Iris pigment epithelial cell (primary cell): ENCODE results near the gene OLFM1.
A peak's percentile ranks its signal among the peaks of the same experiment; 100 is the strongest.

Source experiments
- DNase-seq: peaks from one replicate; pipeline ENCODE4 v3.0.0-alpha.2; 2011; ENCODE audit warnings: low read depth

The OLFM1 gene

GRCh38 chr9:135076876-135077430 is 10.5 kb upstream of the OLFM1 start:
- no peak for DNase-seq

DNA sequence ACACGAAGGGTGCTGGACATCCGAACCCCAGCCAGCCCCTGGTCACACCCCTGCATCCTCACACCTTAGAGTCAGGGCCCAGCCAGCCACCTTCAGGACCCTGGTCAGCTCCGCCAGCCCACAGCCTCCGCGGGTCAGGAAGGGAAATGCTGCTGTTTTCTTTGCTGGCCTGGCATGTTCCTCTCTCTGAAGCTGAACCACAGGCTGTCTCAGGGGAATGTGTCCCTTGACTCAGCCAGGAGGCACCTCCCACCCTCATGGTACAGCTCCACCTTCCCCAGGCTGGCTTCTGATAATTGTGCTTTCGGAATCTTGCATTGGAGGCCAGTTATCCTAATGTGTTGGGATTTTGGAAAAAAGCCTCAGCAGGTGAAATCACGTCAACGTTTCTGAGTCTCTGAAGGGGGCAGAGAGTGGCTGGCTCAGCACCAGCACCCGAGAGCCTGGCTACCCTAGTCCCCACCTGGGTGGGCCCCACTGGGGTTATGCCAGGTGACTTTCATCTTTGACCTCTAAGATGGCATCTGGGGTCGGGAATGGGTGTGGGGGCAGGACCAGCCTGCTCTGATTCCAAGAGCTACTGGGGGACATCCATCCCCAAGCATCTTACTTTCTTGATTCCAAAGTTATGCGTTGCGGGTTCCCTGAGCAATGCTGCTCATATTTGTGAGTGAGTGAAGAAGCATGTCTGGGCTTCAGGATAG is 9.8 kb upstream of the OLFM1 start:
- DNase-seq = peak; percentile 14

DNA sequence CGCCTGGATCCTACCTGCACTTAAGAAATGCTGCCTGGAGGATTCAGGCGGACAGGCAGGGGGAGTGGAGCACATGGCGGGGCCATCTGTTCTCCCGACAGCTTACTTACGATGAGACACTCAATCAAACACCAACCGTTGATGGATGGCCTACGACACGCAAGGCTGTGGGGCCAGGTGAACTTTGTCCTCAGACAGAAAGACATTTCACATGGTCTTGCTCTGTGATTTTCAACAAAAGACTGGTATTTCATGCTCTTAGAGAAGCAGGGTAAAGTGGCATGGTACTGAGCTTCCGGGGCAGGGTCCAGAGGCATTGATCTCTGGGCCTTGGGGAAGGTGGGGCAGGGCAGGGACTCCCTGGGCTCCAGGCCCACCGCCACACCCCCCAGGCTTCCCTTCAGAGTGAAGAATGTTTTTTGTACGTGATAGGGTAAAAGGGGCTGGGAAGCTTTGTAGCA is 9.1 kb upstream of the OLFM1 start:
- no peak for DNase-seq

GRCh38 chr9:135079018-135079417 is 8.4 kb upstream of the OLFM1 start:
- DNase-seq = no peak

GRCh38 chr9:135079676-135080075 is 7.8 kb upstream of the OLFM1 start:
- no peak for DNase-seq

DNA sequence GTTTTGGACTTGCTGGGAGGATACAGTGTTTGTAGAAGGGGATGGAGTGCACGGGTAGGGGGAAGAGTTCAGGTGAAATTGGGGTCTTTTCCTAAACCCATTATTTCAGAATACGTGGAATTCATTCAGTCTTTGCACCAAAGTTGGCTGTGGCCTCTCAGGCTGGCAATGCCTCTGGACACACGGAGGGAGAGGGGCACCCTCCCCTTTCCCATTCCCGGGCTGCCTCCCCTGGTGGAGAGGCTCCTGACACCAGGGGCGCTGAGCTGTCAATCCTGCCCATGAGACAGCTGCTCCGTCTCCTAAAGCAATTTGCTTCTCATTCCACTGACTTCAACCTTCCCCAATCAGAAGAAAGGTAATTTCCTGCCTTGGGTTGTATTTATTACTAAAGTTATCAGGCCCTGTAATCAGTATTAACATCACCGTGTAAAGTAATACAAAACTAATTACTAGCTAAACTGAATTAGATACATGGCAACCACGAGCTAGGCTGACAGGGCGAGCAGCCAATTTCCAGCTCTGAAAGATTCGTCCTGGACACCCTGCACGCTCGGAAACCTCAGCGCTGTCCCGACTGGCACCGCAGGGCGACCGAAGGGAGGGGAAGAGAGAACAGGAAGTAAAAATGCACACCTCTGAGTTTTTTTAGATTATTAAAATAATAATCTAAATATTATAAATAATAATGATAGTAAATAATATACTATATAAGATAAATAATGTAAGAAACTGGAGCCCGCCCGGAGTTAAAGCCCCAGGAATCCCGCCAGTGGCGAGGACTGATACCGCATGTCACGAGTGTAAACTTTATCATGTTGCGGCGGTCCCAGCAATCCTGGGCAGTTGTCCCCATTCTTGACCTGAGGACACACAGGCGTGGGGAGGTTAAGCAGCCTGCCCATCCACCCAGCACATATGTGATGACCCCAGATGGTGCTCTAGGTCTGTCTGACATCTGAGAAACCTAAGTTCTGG is 6.9 kb upstream of the OLFM1 start:
- DNase-seq = no peak

GRCh38 chr9:135081264-135081660 is 6.2 kb upstream of the OLFM1 start:
- DNase-seq = no peak

DNA sequence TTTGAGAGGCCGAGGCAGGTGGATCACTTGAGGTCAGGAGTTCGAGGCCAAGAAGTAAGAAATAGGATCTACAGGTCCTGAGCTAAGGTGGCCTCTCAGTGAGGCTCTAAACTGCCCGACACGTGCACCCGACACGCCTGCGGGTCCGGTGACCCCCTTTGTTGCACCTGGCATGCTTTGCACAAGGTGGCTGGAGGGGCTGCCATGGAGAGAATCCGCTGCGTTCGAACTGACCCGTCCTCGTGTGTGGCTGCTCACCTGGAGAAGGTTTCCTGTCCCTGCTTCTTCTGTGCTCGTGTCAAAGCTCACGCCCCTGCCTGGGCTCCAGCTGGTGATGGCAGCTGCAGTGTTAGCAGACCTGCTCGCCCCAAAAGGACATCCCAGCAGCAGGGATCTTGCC is 5.7 kb upstream of the OLFM1 start:
- no peak for DNase-seq

DNA sequence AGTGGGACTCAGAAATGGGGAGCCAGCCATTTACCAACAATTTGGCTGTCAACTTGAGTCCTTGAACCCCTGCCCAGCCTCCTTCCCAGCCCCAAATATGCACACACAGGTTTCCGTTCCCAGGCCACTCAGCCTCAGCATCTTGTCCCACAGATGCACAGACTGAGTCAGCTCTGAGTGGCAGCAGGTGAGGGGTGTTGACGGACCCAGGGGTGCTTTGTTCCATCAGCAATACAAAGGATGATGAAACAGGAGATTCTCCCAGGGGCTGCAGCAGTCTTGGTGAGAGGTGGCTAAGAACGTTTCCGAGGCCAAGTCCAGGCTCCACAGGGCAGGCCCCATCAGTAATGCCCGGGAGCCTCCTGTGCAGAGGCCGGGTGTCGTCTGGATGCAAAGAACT is 4.9 kb upstream of the OLFM1 start:
- DNase-seq = no peak

GRCh38 chr9:135083241-135083810 is 4.1 kb upstream of the OLFM1 start:
- DNase-seq = no peak

DNA sequence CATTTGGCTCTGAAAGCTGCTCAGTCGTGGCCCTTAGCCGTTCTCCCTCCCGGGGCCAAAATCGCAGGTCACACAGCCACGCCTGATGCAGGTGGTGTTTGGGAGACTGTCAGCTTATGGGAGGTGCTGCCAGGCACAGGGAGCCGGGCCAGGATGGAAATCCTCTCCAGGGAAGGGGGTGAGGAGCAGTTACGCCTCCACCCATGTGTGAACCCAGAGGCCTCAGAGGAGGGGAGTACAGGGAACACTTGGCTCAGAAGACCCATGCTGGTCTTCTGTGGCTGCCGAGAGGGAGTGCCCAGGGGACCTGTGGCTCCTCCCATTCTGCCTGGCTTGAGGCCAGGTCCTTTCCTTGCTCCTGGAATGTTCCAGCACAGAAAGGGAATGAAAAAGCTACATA is 3.6 kb upstream of the OLFM1 start:
- no peak for DNase-seq

- DNase-seq = no peak
Observed at GRCh38 chr9:135084262-135084661, 3.2 kb upstream of the OLFM1 start.

DNA sequence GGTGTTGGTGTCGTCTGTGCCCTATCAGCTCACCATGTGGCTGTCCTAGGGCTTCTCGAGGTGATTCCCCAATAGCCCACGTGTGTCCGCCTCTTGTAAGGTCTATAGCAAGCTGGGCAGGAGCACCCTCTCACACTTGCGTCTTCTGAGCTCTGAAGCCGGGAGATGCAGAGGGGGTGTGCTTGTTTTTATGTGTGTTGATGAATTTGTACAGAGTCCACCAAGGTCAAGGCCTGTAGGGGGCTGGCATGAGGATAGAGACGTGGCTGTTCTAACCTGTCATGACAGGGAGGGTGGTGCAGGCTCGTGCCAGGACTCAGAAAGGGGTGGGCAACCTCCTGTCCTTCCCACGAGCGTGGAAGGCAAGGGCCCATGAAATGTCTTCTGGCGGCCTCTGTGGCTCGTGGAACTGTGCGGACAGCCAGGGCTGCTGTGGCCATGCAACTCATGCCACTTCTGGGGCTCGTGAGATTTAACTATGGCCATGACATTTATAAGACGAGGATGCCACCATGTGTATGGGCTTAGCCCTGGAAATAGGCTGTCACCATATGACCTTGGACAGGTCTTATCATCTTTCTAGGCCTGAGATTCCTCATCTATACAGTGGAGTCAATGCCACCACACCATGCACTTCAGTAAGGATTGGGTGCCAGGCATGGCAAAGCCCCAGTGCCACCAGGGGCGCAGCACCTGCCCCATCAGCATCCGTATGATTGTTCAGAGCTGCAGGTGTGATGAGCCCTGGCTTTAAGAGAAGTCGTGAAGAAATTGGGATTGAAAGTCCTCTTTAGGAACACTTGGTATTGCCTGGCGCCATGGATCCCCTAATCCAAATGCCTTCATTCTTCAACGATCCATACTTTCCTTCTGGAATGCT is 2.3 kb upstream of the OLFM1 start:
- no peak for DNase-seq

- peak; percentile 66 for DNase-seq
Observed at GRCh38 chr9:135085830-135086546, 1.5 kb upstream of the OLFM1 start.

- no peak for DNase-seq
Observed at GRCh38 chr9:135086597-135087488, 625 bp upstream of the OLFM1 start.

DNA sequence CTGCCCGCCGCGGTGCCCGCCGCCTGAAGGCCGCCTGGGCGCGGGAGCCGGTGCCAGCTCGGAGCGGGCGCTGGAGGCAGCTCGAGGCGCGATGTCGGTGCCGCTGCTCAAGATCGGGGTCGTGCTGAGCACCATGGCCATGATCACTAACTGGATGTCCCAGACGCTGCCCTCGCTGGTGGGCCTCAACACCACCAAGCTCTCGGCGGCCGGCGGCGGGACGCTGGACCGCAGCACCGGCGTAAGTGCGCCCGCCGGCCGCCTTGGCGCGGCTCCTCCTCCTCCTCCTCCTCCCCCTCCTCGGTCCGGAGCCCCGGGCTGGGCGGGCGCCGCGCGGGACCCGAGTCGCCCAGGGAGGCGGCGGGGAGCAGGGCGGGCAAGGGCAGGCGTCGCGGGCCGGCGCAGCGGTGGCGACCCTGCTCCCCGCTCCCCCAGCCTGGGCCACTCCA is 455 bp downstream of the OLFM1 start:
- DNase-seq = no peak

- DNase-seq = no peak
Observed at GRCh38 chr9:135088348-135088978, 995 bp downstream of the OLFM1 start.

DNA sequence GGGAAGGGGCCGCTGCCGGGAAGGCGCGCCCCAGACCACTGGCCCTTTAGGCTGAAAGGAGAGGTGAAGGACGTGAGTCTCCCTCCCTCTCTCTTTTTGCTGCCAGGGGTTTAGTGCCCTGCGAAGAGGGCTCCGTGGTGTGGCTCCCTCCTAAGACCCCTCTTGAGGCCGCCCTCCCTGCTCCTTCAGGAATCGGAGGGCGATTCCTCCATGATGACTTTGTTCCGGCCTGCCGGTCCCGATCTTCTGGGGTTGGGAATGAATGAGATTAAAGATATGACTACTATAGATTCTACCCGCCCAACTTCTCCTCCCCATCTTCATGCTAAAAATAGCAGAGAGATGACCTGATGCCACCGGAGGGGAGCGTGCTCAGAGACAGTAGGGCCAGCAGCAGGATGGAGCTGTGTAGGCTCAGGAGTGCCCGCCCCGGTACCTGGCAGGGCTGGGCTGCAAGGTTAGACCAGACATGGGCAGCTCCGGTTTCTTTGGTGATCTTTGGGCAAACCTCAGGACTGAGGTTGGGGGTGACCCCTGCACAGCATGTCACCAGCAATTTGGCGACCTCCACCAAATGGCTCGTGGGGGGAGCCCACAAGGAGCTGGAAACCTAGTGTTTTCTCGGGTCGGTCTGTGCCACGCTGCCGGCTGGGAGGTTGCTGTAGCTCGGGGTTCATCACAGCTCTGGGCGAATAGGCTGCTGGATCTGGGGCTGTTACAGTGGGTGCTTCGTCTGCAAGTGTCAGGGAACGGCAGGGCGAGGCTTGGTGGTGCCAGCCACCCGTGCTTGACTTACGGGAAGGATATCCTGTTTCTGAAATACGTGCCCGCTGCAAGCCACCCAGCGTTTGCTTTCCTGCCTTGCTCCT is 1.7 kb downstream of the OLFM1 start:
- no peak for DNase-seq
